Astrocyte (in vitro differentiated cells and primary cell): ENCODE results near the gene HDAC8. TPM values are rescaled to one million over a fixed set of nuclear protein-coding genes. Genes with fewer than 3 reads are reported as not detected.
A peak's percentile ranks its signal among the peaks of the same experiment; 100 is the strongest.
"Not testable (repeated sequence)": the region's sequence is repeated elsewhere in the genome, so short reads cannot be mapped to it uniquely, and the experiment has no call there.

Experiments
- DNase-seq: peaks from one replicate; pipeline ENCODE4 v3.0.0-alpha.2; 2010; ENCODE audit warnings: low read depth
- FAIRE-seq: peaks from 2 replicates; lab custom pipeline; 2011; peaks lifted over from hg19 to GRCh38; lab: Jason Lieb, UNC
- H2AFZ ChIP-seq: 2 replicates; pipeline ENCODE4 v1.6.0; 2012; ENCODE audit warnings: low read depth, low read length, inconsistent platforms
- H3K27ac ChIP-seq: 2 replicates; pipeline ENCODE4 v1.5.1; 2011; ENCODE audit warnings: low read depth, low read length, inconsistent platforms
- H3K27me3 ChIP-seq: 2 replicates; pipeline ENCODE4 v1.6.0; 2011; ENCODE audit warnings: low read length, inconsistent platforms; ENCODE audit not compliant: insufficient read depth
- H3K36me3 ChIP-seq: 2 replicates; pipeline ENCODE4 v1.5.1; 2011; ENCODE audit warnings: low read length, inconsistent platforms; ENCODE audit not compliant: insufficient read depth
- H3K4me1 ChIP-seq: 2 replicates; pipeline ENCODE4 v1.5.1; 2011; ENCODE audit warnings: low read length, inconsistent platforms; ENCODE audit not compliant: insufficient read depth
- H3K4me2 ChIP-seq: 2 replicates; pipeline ENCODE4 v1.6.0; 2012; ENCODE audit warnings: low read length, inconsistent platforms
- H3K4me3 ChIP-seq: 2 replicates; pipeline ENCODE4 v1.5.1; 2011; ENCODE audit warnings: low read depth, mild to moderate bottlenecking, low read length, inconsistent platforms; ENCODE audit not compliant: insufficient read depth
- H3K79me2 ChIP-seq: 2 replicates; pipeline ENCODE4 v1.6.0; 2012; ENCODE audit warnings: mild to moderate bottlenecking, low read length, inconsistent platforms; ENCODE audit not compliant: insufficient read depth
- H3K9ac ChIP-seq: 2 replicates; pipeline ENCODE4 v1.6.0; 2012; ENCODE audit warnings: mild to moderate bottlenecking, low read length, inconsistent platforms
- H3K9me3 ChIP-seq: 2 replicates; pipeline ENCODE4 v1.5.1; 2012; ENCODE audit warnings: low read depth, mild to moderate bottlenecking, low read length, inconsistent platforms; ENCODE audit not compliant: insufficient read depth
- H4K20me1 ChIP-seq: 2 replicates; pipeline ENCODE4 v1.6.0; 2012; ENCODE audit warnings: low read length, inconsistent platforms; ENCODE audit not compliant: insufficient read depth
- H3K27ac Mint-ChIP-seq: one replicate; pipeline ENCODE4 v1.8.0; 2021; ENCODE audit warnings: mild to moderate bottlenecking, mixed read lengths; ENCODE audit not compliant: unreplicated experiment
- H3K27me3 Mint-ChIP-seq: one replicate; pipeline ENCODE4 v1.8.0; 2021; ENCODE audit warnings: low read depth, mixed read lengths; ENCODE audit not compliant: unreplicated experiment
- H3K36me3 Mint-ChIP-seq: one replicate; pipeline ENCODE4 v1.8.0; 2021; ENCODE audit warnings: low read depth, mixed read lengths; ENCODE audit not compliant: unreplicated experiment
- H3K4me1 Mint-ChIP-seq: one replicate; pipeline ENCODE4 v1.8.0; 2021; ENCODE audit warnings: low read depth, mixed read lengths; ENCODE audit not compliant: unreplicated experiment
- H3K4me3 Mint-ChIP-seq: one replicate; pipeline ENCODE4 v1.8.0; 2021; ENCODE audit warnings: mild to moderate bottlenecking, moderate library complexity, mixed read lengths; ENCODE audit not compliant: unreplicated experiment
- H3K9me3 Mint-ChIP-seq: one replicate; pipeline ENCODE4 v1.8.0; 2021; ENCODE audit warnings: mild to moderate bottlenecking, mixed read lengths; ENCODE audit not compliant: unreplicated experiment
- CTCF ChIP-seq: IDR thresholded peaks from 2 replicates; pipeline ENCODE4 v1.5.1; 2011; ENCODE audit warnings: low read depth, mild to moderate bottlenecking, inconsistent platforms, low read length, moderate library complexity; ENCODE audit not compliant: insufficient read depth
- EZH2 ChIP-seq: IDR thresholded peaks from 2 replicates; pipeline ENCODE4 v1.6.1; 2012; ENCODE audit warnings: mild to moderate bottlenecking, low read length, inconsistent platforms; ENCODE audit not compliant: insufficient read depth
- total RNA-seq: library from RNA; stranded (reverse); gene quantifications from 2 replicates; pipeline ENCODE4 v1.2.1, GENCODE V29; 2021

HDAC8 gene
- total RNA-seq, 1 donor from 2014 or later = 23.6 TPM

GRCh38 chrX:72495046-72495445 is 77.6 kb downstream of the HDAC8 start:
- no peak for TF ChIP-seq EZH2
- no peak for TF ChIP-seq CTCF
- Histone ChIP-seq H3K27me3 (no peaks in the 10 kb centered on the region), H3K79me2 (no peaks in the 10 kb centered on the region), H3K36me3 (no peaks in the 10 kb centered on the region), H3K27ac (no peak overlapping the region), H4K20me1 (no peaks in the 10 kb centered on the region), H3K4me2 (no peak overlapping the region), H3K4me1 (no peaks in the 10 kb centered on the region), H3K4me3 (no peak overlapping the region), H3K9me3 (no peaks in the 10 kb centered on the region), H2AFZ (no peak overlapping the region), H3K9ac (no peak overlapping the region)
- H3K4me3 Mint-ChIP-seq = no peak overlapping the region
- peaks cover 4% of the 10 kb centered on the region for H3K36me3 Mint-ChIP-seq
- DNase-seq (no peak), FAIRE-seq (no peak)
- H3K4me1 Mint-ChIP-seq = no peaks in the 10 kb centered on the region
- H3K27me3 Mint-ChIP-seq = no peaks in the 10 kb centered on the region
- H3K27ac Mint-ChIP-seq = no peak overlapping the region
- H3K9me3 Mint-ChIP-seq = peaks cover 2% of the 10 kb centered on the region

DNA sequence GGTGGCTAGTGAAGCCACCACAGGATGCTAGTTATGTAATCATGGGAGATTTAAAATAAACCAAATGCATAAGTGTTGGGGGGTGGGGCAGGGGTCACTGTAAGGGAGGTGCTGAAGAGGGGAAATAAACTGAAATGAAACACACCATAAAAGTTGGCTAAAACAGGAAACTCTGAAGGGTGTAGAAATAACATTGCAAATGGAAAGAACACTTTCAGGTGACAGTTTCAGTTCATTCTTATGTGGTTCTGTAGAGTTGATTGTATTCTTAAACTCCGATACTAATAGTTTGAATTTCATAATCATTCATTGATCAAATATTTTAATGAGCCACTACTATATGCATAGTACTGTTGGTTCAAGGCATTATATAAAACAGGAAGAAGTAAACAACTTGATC is 80.1 kb downstream of the HDAC8 start:
- peak; percentile 93 for FAIRE-seq
- Mint-ChIP-seq H3K27ac (no peak overlapping the region), H3K27me3 (no peaks in the 10 kb centered on the region), H3K4me1 (no peaks in the 10 kb centered on the region), H3K4me3 (no peak overlapping the region), H3K9me3 (no peaks in the 10 kb centered on the region), H3K36me3 (no peaks in the 10 kb centered on the region)
- DNase-seq = no peak
- no peaks in the 10 kb centered on the region for H3K4me1 ChIP-seq
- no peaks in the 10 kb centered on the region for H3K36me3 ChIP-seq
- no peak overlapping the region for H2AFZ ChIP-seq
- TF ChIP-seq CTCF = no peak
- no peak for TF ChIP-seq EZH2
- H4K20me1 ChIP-seq = no peaks in the 10 kb centered on the region
- no peak overlapping the region for H3K27ac ChIP-seq
- H3K79me2 ChIP-seq = no peaks in the 10 kb centered on the region
- no peak overlapping the region for H3K4me2 ChIP-seq
- no peak overlapping the region for H3K4me3 ChIP-seq
- no peaks in the 10 kb centered on the region for H3K9me3 ChIP-seq
- H3K27me3 ChIP-seq = no peaks in the 10 kb centered on the region
- no peak overlapping the region for H3K9ac ChIP-seq

- H3K9me3 Mint-ChIP-seq, H3K9me3 ChIP-seq, H3K27ac Mint-ChIP-seq, H3K4me3 ChIP-seq, H3K4me3 Mint-ChIP-seq, H3K79me2 ChIP-seq, H3K27ac ChIP-seq, H3K27me3 ChIP-seq, H3K27me3 Mint-ChIP-seq, H3K9ac ChIP-seq, H4K20me1 ChIP-seq, H3K4me1 ChIP-seq, H3K36me3 ChIP-seq, FAIRE-seq, H2AFZ ChIP-seq, H3K36me3 Mint-ChIP-seq, H3K4me1 Mint-ChIP-seq, H3K4me2 ChIP-seq, DNase-seq: not testable (repeated sequence)
These were observed 82.4 kb downstream of the HDAC8 start for GRCh38 chrX:72490221-72490620.
